HepG2 (cell line): Measurements from ENCODE around the gene ELL. TPM values are rescaled to one million over a fixed set of nuclear protein-coding genes. Genes with fewer than 3 reads are reported as not detected.

Experiments used
- FOXA1 ChIP-seq, 2 experiments: fragments of 450-650 bp in 1 of 2; sonication (generic) in 1 of 2; formaldehyde crosslinking in 1 of 2; IDR thresholded peaks; 2 replicates each; pipeline versions ENCODE4 v1.4.0 to v1.6.1; 2016 to 2020; ENCODE audit warnings: missing genetic modification reagents in 1 of 2
- FOXK1 ChIP-seq: sonication (generic); formaldehyde crosslinking; IDR thresholded peaks from 2 replicates; pipeline ENCODE4 v1.4.0; 2020; ENCODE audit warnings: low read depth, missing genetic modification reagents, borderline replicate concordance
- KDM2A ChIP-seq: sonication (generic); formaldehyde crosslinking; IDR thresholded peaks from 2 replicates; pipeline ENCODE4 v1.4.0; 2020; ENCODE audit warnings: low read depth, missing genetic modification reagents, borderline replicate concordance
- NFKB2 ChIP-seq: sonication (generic); formaldehyde crosslinking; IDR thresholded peaks from 2 replicates; pipeline ENCODE4 v1.4.0; 2020; ENCODE audit warnings: missing genetic modification reagents, borderline replicate concordance
- PHF8 ChIP-seq: sonication (generic); formaldehyde crosslinking; IDR thresholded peaks from 2 replicates; pipeline ENCODE4 v1.5.0; 2020; ENCODE audit warnings: missing genetic modification reagents
- RFX3 ChIP-seq: IDR thresholded peaks from 2 replicates; pipeline ENCODE4 v1.6.1; 2016; ENCODE audit warnings: missing biosample characterization, missing genetic modification reagents
- YY1 ChIP-seq: IDR thresholded peaks from 2 replicates; pipeline ENCODE4 v1.6.1; 2011; ENCODE audit warnings: low read length, low read depth, moderate library complexity, mild to moderate bottlenecking; ENCODE audit not compliant: insufficient read depth, insufficient replicate concordance
- ZFP36L2 ChIP-seq: sonication (generic); formaldehyde crosslinking; IDR thresholded peaks from 2 replicates; pipeline ENCODE4 v1.4.0; 2020; ENCODE audit warnings: missing genetic modification reagents
- ZNF331 ChIP-seq: sonication (generic); formaldehyde crosslinking; IDR thresholded peaks from 2 replicates; pipeline ENCODE4 v1.4.0; 2020; ENCODE audit warnings: missing genetic modification reagents
- polyA plus RNA-seq, 8 experiments: library from polyadenylated mRNA; depleted of rRNA in 3 of 8; stranded (reverse) in 7 of 8; unstranded in 1 of 8; fragments of >200 nt; fragmentation: Illumina TruSeq in 4 of 8; extraction: Trizol in 4 of 8; gene quantifications; 2 replicates each; pipeline versions ENCODE4 v1.2.1 to v1.2.3, GENCODE V29; 2011 to 2016; ENCODE audit warnings: low read depth in 4 of 8, missing spikeins in 1 of 8, mixed read lengths in 1 of 8; ENCODE audit not compliant: insufficient read depth in 1 of 8
- total RNA-seq, 5 experiments: library from RNA; depleted of rRNA; stranded (reverse); fragments of >200 nt; fragmentation: Illumina TruSeq; extraction: Trizol; gene quantifications; 2 replicates each; pipeline ENCODE4 v1.2.3, GENCODE V29; 2016; ENCODE audit warnings: low read depth in 1 of 5
- TF ChIP-seq, protein P1 (sequence below), 2 experiments: sonication (generic) in 1 of 2; formaldehyde crosslinking in 1 of 2; IDR thresholded peaks; 2 replicates each; pipeline versions ENCODE4 v1.5.1 to v1.6.1; 2011 to 2020; ENCODE audit warnings: borderline replicate concordance in 1 of 2, low read depth in 1 of 2, low read length in 1 of 2, mild to moderate bottlenecking in 1 of 2, missing genetic modification reagents in 1 of 2, moderate library complexity in 1 of 2
- TF ChIP-seq, protein P2 (sequence below): sonication (generic); formaldehyde crosslinking; IDR thresholded peaks from 2 replicates; pipeline ENCODE4 v1.8.1; 2023; ENCODE audit warnings: mild to moderate bottlenecking, missing genetic modification reagents
- TF ChIP-seq, protein P3 (sequence below): IDR thresholded peaks from 2 replicates; pipeline ENCODE4 v1.6.1; 2016; ENCODE audit warnings: low read depth
- TF ChIP-seq, protein P4 (sequence below): sonication (generic); formaldehyde crosslinking; IDR thresholded peaks from 2 replicates; pipeline ENCODE4 v1.8.0; 2022; ENCODE audit warnings: low read depth, missing genetic modification reagents
- TF ChIP-seq, protein P5 (sequence below): IDR thresholded peaks from 2 replicates; pipeline ENCODE4 v1.6.1; 2012; ENCODE audit warnings: inconsistent platforms
- TF ChIP-seq, protein P6 (sequence below): sonication (generic); formaldehyde crosslinking; IDR thresholded peaks from 2 replicates; pipeline ENCODE4 v1.8.0; 2022; ENCODE audit warnings: missing genetic modification reagents, mild to moderate bottlenecking, moderate library complexity, borderline replicate concordance

The ELL gene
- total and polyA plus RNA-seq, 2 of the 13 experiments (the other 11 are each of a cell fraction or from before 2014, with no cell fraction given): 3.7 to 5.4 TPM

DNA sequence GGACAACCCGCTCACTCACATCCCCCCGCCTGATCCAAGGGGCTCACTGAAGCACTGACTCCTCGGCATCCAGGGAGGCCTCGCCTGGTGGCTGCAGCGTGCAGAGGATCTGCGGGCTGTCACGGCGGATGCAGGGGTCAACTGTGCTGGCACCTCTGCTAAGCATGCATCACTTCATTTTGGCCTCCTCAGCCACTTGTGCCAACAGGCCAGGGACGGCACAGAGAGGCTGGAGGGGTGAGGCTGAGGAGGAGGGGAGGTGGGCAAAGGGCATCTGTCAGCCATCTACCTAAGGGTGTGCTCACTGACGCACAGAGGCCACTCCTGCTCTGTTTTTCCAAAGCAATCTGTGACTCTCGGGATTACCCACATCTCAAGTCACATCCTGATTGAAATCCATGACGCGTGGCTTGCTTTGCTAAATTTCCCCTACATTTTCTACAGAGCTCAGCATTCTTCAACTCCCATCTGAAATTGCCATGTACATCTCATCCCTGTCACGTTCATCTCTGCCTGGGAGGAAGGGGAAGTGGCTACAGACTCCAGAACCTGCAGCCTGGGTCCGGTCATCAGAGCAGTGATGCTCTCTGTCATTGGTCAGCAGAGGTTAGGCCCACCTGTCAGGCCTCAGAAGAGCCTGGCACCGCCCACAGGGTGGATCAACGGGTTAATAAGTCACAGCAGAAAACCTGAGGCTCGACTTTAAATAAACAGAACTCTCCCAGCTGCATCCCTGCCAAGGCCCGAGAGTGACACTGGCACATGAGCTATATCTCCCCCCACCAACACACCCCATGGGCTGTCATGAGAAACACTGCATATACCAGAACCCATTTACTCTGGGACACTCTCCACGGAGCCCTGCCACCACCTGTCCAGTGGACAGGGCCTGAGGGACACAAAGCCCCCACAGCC, 17.6 kb downstream of the ELL start (continued):
- TF ChIP-seq, protein P1, sequence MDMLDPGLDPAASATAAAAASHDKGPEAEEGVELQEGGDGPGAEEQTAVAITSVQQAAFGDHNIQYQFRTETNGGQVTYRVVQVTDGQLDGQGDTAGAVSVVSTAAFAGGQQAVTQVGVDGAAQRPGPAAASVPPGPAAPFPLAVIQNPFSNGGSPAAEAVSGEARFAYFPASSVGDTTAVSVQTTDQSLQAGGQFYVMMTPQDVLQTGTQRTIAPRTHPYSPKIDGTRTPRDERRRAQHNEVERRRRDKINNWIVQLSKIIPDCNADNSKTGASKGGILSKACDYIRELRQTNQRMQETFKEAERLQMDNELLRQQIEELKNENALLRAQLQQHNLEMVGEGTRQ (IDR thresholded peaks at IDR 0.05; ENCODE audit: low read depth, low read length): no peak
- TF ChIP-seq, protein P1 (CRISPR knock-in tag; IDR thresholded peaks at IDR 0.05; ENCODE audit: borderline replicate concordance): no peak
- TF ChIP-seq, protein P2, sequence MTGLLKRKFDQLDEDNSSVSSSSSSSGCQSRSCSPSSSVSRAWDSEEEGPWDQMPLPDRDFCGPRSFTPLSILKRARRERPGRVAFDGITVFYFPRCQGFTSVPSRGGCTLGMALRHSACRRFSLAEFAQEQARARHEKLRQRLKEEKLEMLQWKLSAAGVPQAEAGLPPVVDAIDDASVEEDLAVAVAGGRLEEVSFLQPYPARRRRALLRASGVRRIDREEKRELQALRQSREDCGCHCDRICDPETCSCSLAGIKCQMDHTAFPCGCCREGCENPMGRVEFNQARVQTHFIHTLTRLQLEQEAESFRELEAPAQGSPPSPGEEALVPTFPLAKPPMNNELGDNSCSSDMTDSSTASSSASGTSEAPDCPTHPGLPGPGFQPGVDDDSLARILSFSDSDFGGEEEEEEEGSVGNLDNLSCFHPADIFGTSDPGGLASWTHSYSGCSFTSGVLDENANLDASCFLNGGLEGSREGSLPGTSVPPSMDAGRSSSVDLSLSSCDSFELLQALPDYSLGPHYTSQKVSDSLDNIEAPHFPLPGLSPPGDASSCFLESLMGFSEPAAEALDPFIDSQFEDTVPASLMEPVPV (CRISPR knock-in tag): no peak
- TF ChIP-seq, protein P3, sequence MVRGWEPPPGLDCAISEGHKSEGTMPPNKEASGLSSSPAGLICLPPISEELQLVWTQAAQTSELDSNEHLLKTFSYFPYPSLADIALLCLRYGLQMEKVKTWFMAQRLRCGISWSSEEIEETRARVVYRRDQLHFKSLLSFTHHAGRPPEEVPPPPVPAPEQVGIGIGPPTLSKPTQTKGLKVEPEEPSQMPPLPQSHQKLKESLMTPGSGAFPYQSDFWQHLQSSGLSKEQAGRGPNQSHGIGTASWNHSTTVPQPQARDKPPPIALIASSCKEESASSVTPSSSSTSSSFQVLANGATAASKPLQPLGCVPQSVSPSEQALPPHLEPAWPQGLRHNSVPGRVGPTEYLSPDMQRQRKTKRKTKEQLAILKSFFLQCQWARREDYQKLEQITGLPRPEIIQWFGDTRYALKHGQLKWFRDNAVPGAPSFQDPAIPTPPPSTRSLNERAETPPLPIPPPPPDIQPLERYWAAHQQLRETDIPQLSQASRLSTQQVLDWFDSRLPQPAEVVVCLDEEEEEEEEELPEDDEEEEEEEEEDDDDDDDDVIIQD (CRISPR knock-in tag): peak; percentile 10; the same call in 1 of the 2 replicates
- TF ChIP-seq FOXK1 (CRISPR knock-in tag) (no peak), RFX3 (CRISPR knock-in tag) (no peak), FOXA1 (IDR thresholded peaks at IDR 0.05) (no peak), FOXA1 (CRISPR knock-in tag; IDR thresholded peaks at IDR 0.05) (peak; percentile 49), ZNF331 (CRISPR knock-in tag) (peak; percentile 86), YY1 (peak; percentile 20), KDM2A (0 out of 2 replicates have a peak, but pooled peaks have one; percentile 3), ZFP36L2 (CRISPR knock-in tag) (no peak), PHF8 (CRISPR knock-in tag) (no peak), NFKB2 (CRISPR knock-in tag) (peak; percentile 31; the same call in 1 of the 2 replicates)
- TF ChIP-seq, protein P4, sequence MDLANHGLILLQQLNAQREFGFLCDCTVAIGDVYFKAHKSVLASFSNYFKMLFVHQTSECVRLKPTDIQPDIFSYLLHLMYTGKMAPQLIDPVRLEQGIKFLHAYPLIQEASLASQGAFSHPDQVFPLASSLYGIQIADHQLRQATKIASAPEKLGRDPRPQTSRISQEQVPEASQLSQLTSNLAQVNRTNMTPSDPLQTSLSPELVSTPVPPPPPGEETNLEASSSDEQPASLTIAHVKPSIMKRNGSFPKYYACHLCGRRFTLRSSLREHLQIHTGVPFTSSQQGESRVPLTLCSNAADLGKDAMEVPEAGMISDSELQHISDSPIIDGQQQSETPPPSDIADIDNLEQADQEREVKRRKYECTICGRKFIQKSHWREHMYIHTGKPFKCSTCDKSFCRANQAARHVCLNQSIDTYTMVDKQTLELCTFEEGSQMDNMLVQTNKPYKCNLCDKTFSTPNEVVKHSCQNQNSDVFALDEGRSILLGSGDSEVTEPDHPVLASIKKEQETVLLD (CRISPR knock-in tag): no peak
- TF ChIP-seq, protein P5, sequence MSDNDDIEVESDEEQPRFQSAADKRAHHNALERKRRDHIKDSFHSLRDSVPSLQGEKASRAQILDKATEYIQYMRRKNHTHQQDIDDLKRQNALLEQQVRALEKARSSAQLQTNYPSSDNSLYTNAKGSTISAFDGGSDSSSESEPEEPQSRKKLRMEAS: peak; percentile 47; the same call in 1 of the 2 replicates
- TF ChIP-seq, protein P6, sequence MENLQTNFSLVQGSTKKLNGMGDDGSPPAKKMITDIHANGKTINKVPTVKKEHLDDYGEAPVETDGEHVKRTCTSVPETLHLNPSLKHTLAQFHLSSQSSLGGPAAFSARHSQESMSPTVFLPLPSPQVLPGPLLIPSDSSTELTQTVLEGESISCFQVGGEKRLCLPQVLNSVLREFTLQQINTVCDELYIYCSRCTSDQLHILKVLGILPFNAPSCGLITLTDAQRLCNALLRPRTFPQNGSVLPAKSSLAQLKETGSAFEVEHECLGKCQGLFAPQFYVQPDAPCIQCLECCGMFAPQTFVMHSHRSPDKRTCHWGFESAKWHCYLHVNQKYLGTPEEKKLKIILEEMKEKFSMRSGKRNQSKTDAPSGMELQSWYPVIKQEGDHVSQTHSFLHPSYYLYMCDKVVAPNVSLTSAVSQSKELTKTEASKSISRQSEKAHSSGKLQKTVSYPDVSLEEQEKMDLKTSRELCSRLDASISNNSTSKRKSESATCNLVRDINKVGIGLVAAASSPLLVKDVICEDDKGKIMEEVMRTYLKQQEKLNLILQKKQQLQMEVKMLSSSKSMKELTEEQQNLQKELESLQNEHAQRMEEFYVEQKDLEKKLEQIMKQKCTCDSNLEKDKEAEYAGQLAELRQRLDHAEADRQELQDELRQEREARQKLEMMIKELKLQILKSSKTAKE (CRISPR knock-in tag): peak; percentile 42; the same call in 1 of the 2 replicates
